DOHH2 (cell line): ENCODE data around the gene INF2.
A peak's percentile ranks its signal among the peaks of the same experiment; 100 is the strongest.

Experiments used
- H3F3A ChIP-seq: fragments of 200-600 bp; sonication (generic), shearing (Covaris generic); 2 replicates; pipeline ENCODE4 v1.6.0; 2016; ENCODE audit warnings: antibody characterized with exemption, mild to moderate bottlenecking; ENCODE audit not compliant: control insufficient read depth, insufficient read depth
- H3K27ac ChIP-seq: fragments of 200-600 bp; sonication (generic); 2 replicates; pipeline ENCODE4 v1.5.1; 2014; ENCODE audit warnings: low read depth, mild to moderate bottlenecking, low read length, moderate library complexity
- H3K27me3 ChIP-seq: fragments of 200-600 bp; sonication (generic); 2 replicates; pipeline ENCODE4 v1.6.1; 2014; ENCODE audit warnings: mild to moderate bottlenecking, low read length, mixed read lengths; ENCODE audit not compliant: control insufficient read depth
- H3K36me3 ChIP-seq: fragments of 200-600 bp; sonication (generic); 2 replicates; pipeline ENCODE4 v1.6.1; 2014; ENCODE audit warnings: mild to moderate bottlenecking, low read length, moderate library complexity, mixed read lengths; ENCODE audit not compliant: control insufficient read depth
- H3K4me1 ChIP-seq: fragments of 200-600 bp; sonication (generic); 2 replicates; pipeline ENCODE4 v1.6.1; 2014; ENCODE audit warnings: mild to moderate bottlenecking, low read length, mixed read lengths; ENCODE audit not compliant: control insufficient read depth
- H3K4me2 ChIP-seq: fragments of 200-600 bp; sonication (generic); 2 replicates; pipeline ENCODE4 v1.6.0; 2014; ENCODE audit warnings: mild to moderate bottlenecking, low read length, moderate library complexity
- H3K4me3 ChIP-seq: fragments of 200-600 bp; sonication (generic); 2 replicates; pipeline ENCODE4 v1.5.1; 2014; ENCODE audit warnings: mild to moderate bottlenecking, low read length, mixed read lengths
- H3K79me2 ChIP-seq: fragments of 200-600 bp; sonication (generic); 2 replicates; pipeline ENCODE4 v1.6.1; 2014; ENCODE audit warnings: mild to moderate bottlenecking, low read length, mixed read lengths; ENCODE audit not compliant: control insufficient read depth
- H3K9me2 ChIP-seq: fragments of 200-600 bp; sonication (generic); replicated peaks from 2 replicates; pipeline ENCODE4 v1.6.1; 2014; ENCODE audit warnings: mild to moderate bottlenecking, low read length, mixed read lengths; ENCODE audit not compliant: control insufficient read depth
- H3K9me3 ChIP-seq: fragments of 200-600 bp; sonication (generic); 2 replicates; pipeline ENCODE4 v1.6.1; 2014; ENCODE audit warnings: antibody characterized with exemption, low read length, mixed read lengths; ENCODE audit not compliant: control insufficient read depth, insufficient read depth
- H4K20me1 ChIP-seq: fragments of 200-600 bp; sonication (generic); 2 replicates; pipeline ENCODE4 v1.6.0; 2014; ENCODE audit warnings: low read depth, mild to moderate bottlenecking, antibody characterized with exemption, low read length, moderate library complexity; ENCODE audit not compliant: control insufficient read depth, insufficient read depth
- CTCF ChIP-seq: fragments of 200-600 bp; sonication (generic); IDR thresholded peaks from one replicate; pipeline ENCODE4 v1.5.1; 2014; ENCODE audit warnings: antibody characterized with exemption, mild to moderate bottlenecking, low read depth, low read length; ENCODE audit not compliant: poor library complexity, severe bottlenecking
- EZH2phosphoT487 ChIP-seq: fragments of 200-600 bp; sonication (generic); IDR thresholded peaks from 2 replicates; pipeline ENCODE4 v1.6.1; 2017; ENCODE audit warnings: borderline replicate concordance, mild to moderate bottlenecking, antibody characterized with exemption, low read length, moderate library complexity, mixed read lengths

The INF2 gene

GRCh38 chr14:104644091-104644635, 45.3 kb upstream of the INF2 start:
- Histone ChIP-seq H3K9me2 (no peaks in the 10 kb centered on the region), H3K36me3 (no peaks in the 10 kb centered on the region), H3F3A (peaks cover 7% of the 10 kb centered on the region; the same call in 1 of the 2 replicates), H3K4me1 (peaks cover 10% of the 10 kb centered on the region), H3K4me3 (no peak overlapping the region), H3K79me2 (no peaks in the 10 kb centered on the region), H3K4me2 (no peak overlapping the region), H4K20me1 (no peaks in the 10 kb centered on the region), H3K27ac (no peak overlapping the region), H3K9me3 (no peaks in the 10 kb centered on the region), H3K27me3 (no peaks in the 10 kb centered on the region)
- no peak for TF ChIP-seq CTCF
- no peak for TF ChIP-seq EZH2phosphoT487

GRCh38 chr14:104644656-104645378, 44.6 kb upstream of the INF2 start:
- Histone ChIP-seq H4K20me1 (no peaks in the 10 kb centered on the region), H3K4me2 (no peak overlapping the region), H3K4me1 (peaks cover 13% of the 10 kb centered on the region), H3F3A (peaks cover 7% of the 10 kb centered on the region; the same call in 1 of the 2 replicates), H3K27me3 (no peaks in the 10 kb centered on the region), H3K4me3 (no peak overlapping the region), H3K9me3 (no peaks in the 10 kb centered on the region), H3K27ac (no peak overlapping the region), H3K36me3 (no peaks in the 10 kb centered on the region), H3K79me2 (no peaks in the 10 kb centered on the region), H3K9me2 (no peaks in the 10 kb centered on the region)
- no peak for TF ChIP-seq CTCF
- TF ChIP-seq EZH2phosphoT487: no peak

- no peaks in the 10 kb centered on the region for H3K27me3 ChIP-seq
- H3K9me2 ChIP-seq: no peaks in the 10 kb centered on the region
- TF ChIP-seq CTCF (no peak), EZH2phosphoT487 (no peak)
- peaks cover 7% of the 10 kb centered on the region; the same call in 1 of the 2 replicates for H3K9me3 ChIP-seq
- H3K36me3 ChIP-seq: no peaks in the 10 kb centered on the region
- peaks cover 7% of the 10 kb centered on the region; the same call in 1 of the 2 replicates for H3F3A ChIP-seq
- H4K20me1 ChIP-seq: no peaks in the 10 kb centered on the region
- H3K4me2 ChIP-seq: 0 out of 2 replicates have a peak overlapping the region, but pooled peaks have one; percentile 12
- peaks cover 25% of the 10 kb centered on the region for H3K4me1 ChIP-seq
- no peak overlapping the region for H3K27ac ChIP-seq
- H3K4me3 ChIP-seq: no peak overlapping the region
- H3K79me2 ChIP-seq: no peaks in the 10 kb centered on the region
These were observed 41.9 kb upstream of the INF2 start for GRCh38 chr14:104647467-104648043.
